Stimulated activated effector memory CD8-positive, alpha-beta T cell treated with anti-CD3 and anti-CD28 coated beads, Interleukin-12 subunit alpha, Interleukin-12 subunit beta, amount 100 ng/mL, for 72 hours (primary cell): ENCODE measurements around the gene ZNF460.
A peak's percentile ranks its signal among the peaks of the same experiment; 100 is the strongest.

Experiments
- ATAC-seq: fragments of 150-1000 bp; cut with Tn5 transposase; 2 replicates; pipeline ENCODE4 v1.10.0; 2021
- DNase-seq, 2 donors: peaks; one replicate each; pipeline ENCODE4 v3.0.0; 2021 to 2022; ENCODE audit warnings: low spot score in 2 of 2
- H3K27ac Mint-ChIP-seq: one replicate; pipeline ENCODE4 v1.8.0; 2022; ENCODE audit warnings: mild to moderate bottlenecking, mixed read lengths
- H3K36me3 Mint-ChIP-seq: one replicate; pipeline ENCODE4 v1.8.0; 2022; ENCODE audit warnings: mild to moderate bottlenecking, mixed read lengths
- H3K4me1 Mint-ChIP-seq: one replicate; pipeline ENCODE4 v1.8.0; 2022; ENCODE audit warnings: mixed read lengths
- H3K4me3 Mint-ChIP-seq: one replicate; pipeline ENCODE4 v1.8.0; 2022; ENCODE audit warnings: mild to moderate bottlenecking, mixed read lengths
- H3K9me3 Mint-ChIP-seq: one replicate; pipeline ENCODE4 v1.8.0; 2022; ENCODE audit warnings: mixed read lengths

ZNF460 gene

GRCh38 chr19:57305056-57305455, 24.8 kb downstream of the ZNF460 start:
- H3K36me3 Mint-ChIP-seq, result peaks cover 10% of the 10 kb centered on the region
- no peak overlapping the region for H3K4me3 Mint-ChIP-seq
- no peak overlapping the region for H3K27ac Mint-ChIP-seq
- H3K9me3 Mint-ChIP-seq, result peaks cover 7% of the 10 kb centered on the region
- H3K4me1 Mint-ChIP-seq, result peaks cover 7% of the 10 kb centered on the region
- no peak for DNase-seq
- no peak for ATAC-seq

GRCh38 chr19:57308514-57308913, 28.2 kb downstream of the ZNF460 start:
- Mint-ChIP-seq H3K27ac (no peak overlapping the region), H3K4me3 (no peak overlapping the region), H3K9me3 (peaks cover 9% of the 10 kb centered on the region), H3K36me3 (peaks cover 12% of the 10 kb centered on the region), H3K4me1 (peaks cover 9% of the 10 kb centered on the region)
- DNase-seq (no peak), ATAC-seq (no peak)

GRCh38 chr19:57310792-57311191, 30.5 kb downstream of the ZNF460 start:
- peak overlapping the region; percentile 68 for H3K27ac Mint-ChIP-seq
- peaks cover 14% of the 10 kb centered on the region for H3K9me3 Mint-ChIP-seq
- DNase-seq (no peak), ATAC-seq (no peak)
- H3K4me3 Mint-ChIP-seq, result no peak overlapping the region
- H3K4me1 Mint-ChIP-seq, result peaks cover 9% of the 10 kb centered on the region
- peaks cover 12% of the 10 kb centered on the region for H3K36me3 Mint-ChIP-seq

GRCh38 chr19:57314146-57314545, 33.9 kb downstream of the ZNF460 start:
- Mint-ChIP-seq H3K4me3 (no peak overlapping the region), H3K27ac (no peak overlapping the region), H3K36me3 (peaks cover 8% of the 10 kb centered on the region), H3K4me1 (peaks cover 9% of the 10 kb centered on the region), H3K9me3 (peaks cover 14% of the 10 kb centered on the region)
- no peak for ATAC-seq
- DNase-seq, result no peak

GRCh38 chr19:57317503-57317902, 37.2 kb downstream of the ZNF460 start:
- H3K36me3 Mint-ChIP-seq, result peaks cover 8% of the 10 kb centered on the region
- DNase-seq, result no peak
- H3K27ac Mint-ChIP-seq, result no peak overlapping the region
- H3K9me3 Mint-ChIP-seq, result peaks cover 12% of the 10 kb centered on the region
- peaks cover 26% of the 10 kb centered on the region for H3K4me1 Mint-ChIP-seq
- ATAC-seq, result no peak
- H3K4me3 Mint-ChIP-seq, result no peak overlapping the region

- DNase-seq (no peak), ATAC-seq (no peak)
- H3K27ac Mint-ChIP-seq, result peak overlapping the region; percentile 96
- H3K9me3 Mint-ChIP-seq, result peaks cover 16% of the 10 kb centered on the region
- H3K4me3 Mint-ChIP-seq, result peak overlapping the region; percentile 91
- peaks cover 26% of the 10 kb centered on the region for H3K4me1 Mint-ChIP-seq
- H3K36me3 Mint-ChIP-seq, result peaks cover 23% of the 10 kb centered on the region
Observed at GRCh38 chr19:57319869-57320179, 39.5 kb downstream of the ZNF460 start.

GRCh38 chr19:57320180-57321084, 40.1 kb downstream of the ZNF460 start, which contains the start of gene ZNF543:
Gene ZNF543 (plus strand): TSS chr19:57320472. CDS start chr19:57320854, 382 bp downstream.
- Mint-ChIP-seq H3K4me1 (peaks cover 26% of the 10 kb centered on the region), H3K9me3 (peaks cover 13% of the 10 kb centered on the region), H3K4me3 (peak within 1 kb of the TSS; percentile 91), H3K27ac (peak within 1 kb of the TSS; percentile 96), H3K36me3 (peaks cover 29% of the 10 kb centered on the region)
- peak; percentile 77 to 94 for DNase-seq
- peak; percentile 99 for ATAC-seq

GRCh38 chr19:57321116-57321515, 40.8 kb downstream of the ZNF460 start:
- DNase-seq, result no peak
- Mint-ChIP-seq H3K27ac (peak overlapping the region; percentile 96), H3K36me3 (peaks cover 36% of the 10 kb centered on the region), H3K4me1 (peaks cover 26% of the 10 kb centered on the region), H3K9me3 (peaks cover 9% of the 10 kb centered on the region), H3K4me3 (peak overlapping the region; percentile 91)
- no peak for ATAC-seq

GRCh38 chr19:57321751-57322150, 41.5 kb downstream of the ZNF460 start:
- Mint-ChIP-seq H3K4me1 (peaks cover 26% of the 10 kb centered on the region), H3K36me3 (peaks cover 42% of the 10 kb centered on the region), H3K9me3 (peaks cover 8% of the 10 kb centered on the region), H3K27ac (no peak overlapping the region), H3K4me3 (peak overlapping the region; percentile 91)
- no peak for DNase-seq
- ATAC-seq, result no peak

- ATAC-seq (no peak), DNase-seq (no peak)
- Mint-ChIP-seq H3K4me1 (peaks cover 20% of the 10 kb centered on the region), H3K4me3 (no peak overlapping the region), H3K9me3 (peaks cover 12% of the 10 kb centered on the region), H3K27ac (no peak overlapping the region), H3K36me3 (peaks cover 69% of the 10 kb centered on the region)
Observed at GRCh38 chr19:57324992-57325391, 44.7 kb downstream of the ZNF460 start.

GRCh38 chr19:57327993-57328392, 47.7 kb downstream of the ZNF460 start:
- H3K27ac Mint-ChIP-seq, result no peak overlapping the region
- DNase-seq, result no peak

GRCh38 chr19:57334191-57334590, 53.9 kb downstream of the ZNF460 start:
- ATAC-seq (no peak), DNase-seq (no peak)
- Mint-ChIP-seq H3K4me3 (no peak overlapping the region), H3K36me3 (peaks cover 7% of the 10 kb centered on the region), H3K4me1 (no peaks in the 10 kb centered on the region), H3K27ac (no peak overlapping the region), H3K9me3 (peaks cover 30% of the 10 kb centered on the region)

More at GRCh38 chr19:57327993-57328392, 47.7 kb downstream of the ZNF460 start:
- no peak overlapping the region for H3K4me3 Mint-ChIP-seq
- peaks cover 64% of the 10 kb centered on the region for H3K36me3 Mint-ChIP-seq
- peaks cover 15% of the 10 kb centered on the region for H3K9me3 Mint-ChIP-seq
- ATAC-seq, result no peak
- H3K4me1 Mint-ChIP-seq, result no peaks in the 10 kb centered on the region

GRCh38 chr19:57338877-57339276, 58.6 kb downstream of the ZNF460 start:
- Mint-ChIP-seq H3K27ac (no peak overlapping the region), H3K4me3 (no peak overlapping the region), H3K9me3 (peaks cover 25% of the 10 kb centered on the region), H3K36me3 (no peaks in the 10 kb centered on the region), H3K4me1 (no peaks in the 10 kb centered on the region)
- no peak for DNase-seq
- no peak for ATAC-seq

- ATAC-seq (no peak), DNase-seq (no peak)
- Mint-ChIP-seq H3K9me3 (peaks cover 15% of the 10 kb centered on the region), H3K4me3 (no peak overlapping the region), H3K36me3 (no peaks in the 10 kb centered on the region), H3K4me1 (no peaks in the 10 kb centered on the region), H3K27ac (no peak overlapping the region)
Observed at GRCh38 chr19:57342582-57342981, 62.3 kb downstream of the ZNF460 start.
